KMS-11 (cell line): ENCODE results near the gene CAMK2D.

Experiments used
- H2AFZ ChIP-seq: fragments of 200-600 bp; sonication (generic); 2 replicates; pipeline ENCODE4 v1.6.1; 2016; ENCODE audit warnings: antibody characterized with exemption, mixed run types, low read depth
- H3K27ac ChIP-seq: fragments of 200-600 bp; sonication (generic); 2 replicates; pipeline ENCODE4 v1.6.1; 2016; ENCODE audit warnings: mild to moderate bottlenecking, mixed run types
- H3K27me3 ChIP-seq: fragments of 200-600 bp; sonication (generic); 2 replicates; pipeline ENCODE4 v1.6.1; 2017; ENCODE audit warnings: mild to moderate bottlenecking, low read depth, mixed run types, moderate library complexity; ENCODE audit not compliant: insufficient read depth
- H3K36me3 ChIP-seq: fragments of 200-600 bp; sonication (generic); 2 replicates; pipeline ENCODE4 v1.6.1; 2017; ENCODE audit warnings: mild to moderate bottlenecking, mixed run types; ENCODE audit not compliant: insufficient read depth
- H3K4me1 ChIP-seq: fragments of 200-600 bp; sonication (generic); 2 replicates; pipeline ENCODE4 v1.6.1; 2016; ENCODE audit warnings: mild to moderate bottlenecking, low read depth, mixed run types; ENCODE audit not compliant: poor library complexity, severe bottlenecking
- H3K4me2 ChIP-seq: fragments of 200-600 bp; sonication (generic); 2 replicates; pipeline ENCODE4 v1.7.0; 2016; ENCODE audit warnings: mild to moderate bottlenecking, mixed run types
- H3K4me3 ChIP-seq: fragments of 200-600 bp; sonication (generic); IDR thresholded peaks from 2 replicates; pipeline ENCODE4 v1.6.1; 2017; ENCODE audit warnings: low read depth, low read length, mixed read lengths; ENCODE audit not compliant: insufficient read depth
- H3K79me2 ChIP-seq: fragments of 200-600 bp; sonication (generic); 2 replicates; pipeline ENCODE4 v1.6.1; 2016; ENCODE audit warnings: low read depth, mixed run types; ENCODE audit not compliant: insufficient read depth
- H3K9ac ChIP-seq: fragments of 200-600 bp; sonication (generic); 2 replicates; pipeline ENCODE4 v1.6.1; 2016; ENCODE audit warnings: mild to moderate bottlenecking, mixed run types
- H4K20me1 ChIP-seq: fragments of 200-600 bp; sonication (generic); 2 replicates; pipeline ENCODE4 v1.6.1; 2016; ENCODE audit warnings: mild to moderate bottlenecking, mixed run types; ENCODE audit not compliant: insufficient read depth
- CTCF ChIP-seq: fragments of 200-600 bp; sonication (generic); conservative IDR thresholded peaks from 2 replicates; pipeline ENCODE4 v1.6.1; 2017; ENCODE audit warnings: low read depth, mild to moderate bottlenecking, antibody characterized with exemption, low read length, moderate library complexity, mixed read lengths

CAMK2D gene

GRCh38 chr4:113784497-113785250 lies 23.1 kb upstream of the CAMK2D start:
- no peak for TF ChIP-seq CTCF
- Histone ChIP-seq H3K27me3 (no peaks in the 10 kb centered on the region), H2AFZ (no peak overlapping the region), H3K79me2 (no peaks in the 10 kb centered on the region), H3K9ac (no peak overlapping the region), H3K4me1 (no peaks in the 10 kb centered on the region), H3K27ac (no peak overlapping the region), H4K20me1 (no peaks in the 10 kb centered on the region), H3K4me3 (no peak overlapping the region), H3K36me3 (no peaks in the 10 kb centered on the region), H3K4me2 (no peak overlapping the region)

- Histone ChIP-seq H2AFZ (no peak overlapping the region), H3K9ac (no peak overlapping the region), H3K4me3 (no peak overlapping the region), H3K4me1 (no peaks in the 10 kb centered on the region), H3K36me3 (no peaks in the 10 kb centered on the region), H3K79me2 (no peaks in the 10 kb centered on the region), H3K4me2 (no peak overlapping the region), H4K20me1 (no peaks in the 10 kb centered on the region), H3K27me3 (no peaks in the 10 kb centered on the region), H3K27ac (no peak overlapping the region)
- no peak for TF ChIP-seq CTCF
Observed at GRCh38 chr4:113783701-113784100, 22.2 kb upstream of the CAMK2D start.

GRCh38 chr4:113783289-113783688 lies 21.8 kb upstream of the CAMK2D start:
- Histone ChIP-seq H3K27me3 (no peaks in the 10 kb centered on the region), H3K27ac (no peak overlapping the region), H3K36me3 (no peaks in the 10 kb centered on the region), H2AFZ (no peak overlapping the region), H3K4me1 (no peaks in the 10 kb centered on the region), H3K4me2 (no peak overlapping the region), H3K9ac (no peak overlapping the region), H4K20me1 (no peaks in the 10 kb centered on the region), H3K4me3 (no peak overlapping the region), H3K79me2 (no peaks in the 10 kb centered on the region)
- no peak for TF ChIP-seq CTCF

- Histone ChIP-seq H3K27ac (no peak overlapping the region), H3K36me3 (no peaks in the 10 kb centered on the region)
Observed at GRCh38 chr4:113781439-113782040, 20.0 kb upstream of the CAMK2D start.

More at GRCh38 chr4:113781439-113782040, 20.0 kb upstream of the CAMK2D start:
- H2AFZ ChIP-seq = no peak overlapping the region
- peak; percentile 80 for TF ChIP-seq CTCF
- H3K27me3 ChIP-seq = no peaks in the 10 kb centered on the region
- no peaks in the 10 kb centered on the region for H3K4me1 ChIP-seq
- H4K20me1 ChIP-seq = no peaks in the 10 kb centered on the region
- no peaks in the 10 kb centered on the region for H3K79me2 ChIP-seq
- no peak overlapping the region for H3K4me3 ChIP-seq
- no peak overlapping the region for H3K4me2 ChIP-seq
- H3K9ac ChIP-seq = no peak overlapping the region
